ENCODE measurements around the gene ATP6V0E1.

DNA sequence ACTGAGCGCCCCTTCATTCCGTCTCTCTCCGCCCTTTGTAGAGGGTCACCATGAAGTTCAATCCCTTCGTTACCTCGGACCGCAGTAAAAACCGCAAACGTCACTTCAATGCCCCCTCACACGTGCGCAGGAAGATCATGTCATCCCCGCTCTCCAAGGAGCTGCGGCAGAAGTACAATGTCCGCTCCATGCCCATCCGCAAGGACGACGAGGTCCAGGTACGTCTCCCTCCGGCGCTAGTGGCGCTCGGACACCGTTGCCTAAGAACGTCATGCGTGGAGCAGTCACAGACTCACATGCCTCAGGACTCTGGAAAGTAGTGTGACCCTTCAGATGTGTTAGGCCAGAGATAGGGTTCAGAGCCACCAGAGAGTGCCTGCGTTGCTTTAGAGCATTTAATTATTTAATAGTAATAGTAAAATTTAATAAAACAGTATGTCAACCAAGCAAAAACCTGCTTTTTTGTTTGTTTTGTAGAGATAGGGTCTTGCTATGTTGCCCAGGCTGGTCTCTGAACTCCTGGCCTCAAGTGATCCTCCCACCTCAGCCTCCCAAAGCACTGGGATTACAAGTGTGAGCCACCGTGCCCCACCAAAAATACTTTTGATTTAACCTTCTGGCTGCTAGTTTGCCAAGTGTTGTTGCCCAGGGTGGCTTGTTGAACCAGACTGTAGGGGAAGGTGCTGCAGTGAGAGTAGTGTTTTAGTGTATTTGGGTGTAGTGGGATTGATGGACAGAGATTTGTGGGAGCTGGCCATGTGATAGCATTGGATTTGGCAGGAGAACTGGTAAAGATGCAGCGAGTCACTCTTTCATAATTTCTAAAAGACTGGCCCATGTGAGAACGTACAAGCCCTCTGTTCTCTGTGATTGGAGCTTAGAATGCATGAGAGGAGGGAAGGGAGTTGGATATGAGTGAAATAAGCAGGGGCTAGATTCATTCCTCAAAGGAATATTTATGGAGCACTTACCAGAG lies 23.5 kb upstream of the ATP6V0E1 start:
- TF ChIP-seq, protein P1, sequence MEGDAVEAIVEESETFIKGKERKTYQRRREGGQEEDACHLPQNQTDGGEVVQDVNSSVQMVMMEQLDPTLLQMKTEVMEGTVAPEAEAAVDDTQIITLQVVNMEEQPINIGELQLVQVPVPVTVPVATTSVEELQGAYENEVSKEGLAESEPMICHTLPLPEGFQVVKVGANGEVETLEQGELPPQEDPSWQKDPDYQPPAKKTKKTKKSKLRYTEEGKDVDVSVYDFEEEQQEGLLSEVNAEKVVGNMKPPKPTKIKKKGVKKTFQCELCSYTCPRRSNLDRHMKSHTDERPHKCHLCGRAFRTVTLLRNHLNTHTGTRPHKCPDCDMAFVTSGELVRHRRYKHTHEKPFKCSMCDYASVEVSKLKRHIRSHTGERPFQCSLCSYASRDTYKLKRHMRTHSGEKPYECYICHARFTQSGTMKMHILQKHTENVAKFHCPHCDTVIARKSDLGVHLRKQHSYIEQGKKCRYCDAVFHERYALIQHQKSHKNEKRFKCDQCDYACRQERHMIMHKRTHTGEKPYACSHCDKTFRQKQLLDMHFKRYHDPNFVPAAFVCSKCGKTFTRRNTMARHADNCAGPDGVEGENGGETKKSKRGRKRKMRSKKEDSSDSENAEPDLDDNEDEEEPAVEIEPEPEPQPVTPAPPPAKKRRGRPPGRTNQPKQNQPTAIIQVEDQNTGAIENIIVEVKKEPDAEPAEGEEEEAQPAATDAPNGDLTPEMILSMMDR (IDR thresholded peaks at IDR 0.05) = no peak
- TF ChIP-seq POLR2A (IDR thresholded peaks at IDR 0.05) = no peak

All from Peyer's patch (tissue), 4 donors.